ENCODE measurements around the gene LIPE. TPM values are rescaled to one million over a fixed set of nuclear protein-coding genes. Genes with fewer than 3 reads are reported as not detected.

The LIPE gene
- total RNA-seq, 1 donor from 2014 or later: 3.2 TPM

- H3K4me1 ChIP-seq: peaks cover 9% of the 10 kb centered on the region
- H3K27ac ChIP-seq: no peak overlapping the region
- no peaks in the 10 kb centered on the region for H3K36me3 ChIP-seq
- peak overlapping the region; percentile 51 for H3K4me3 ChIP-seq
- peak; percentile 81 to 87 for ATAC-seq
- H3K27me3 ChIP-seq (ENCODE audit: low read depth): peaks cover 27% of the 10 kb centered on the region
- intact Hi-C loops (cut with DNase I): no loop called here
- TF ChIP-seq CTCF (IDR thresholded peaks at IDR 0.05): peak; percentile 55
- peak; percentile 77 for DNase-seq
- no peaks in the 10 kb centered on the region for H3K9me3 ChIP-seq
Measured at GRCh38 chr19:42386974-42387707, 40.0 kb downstream of the LIPE start.

DNA sequence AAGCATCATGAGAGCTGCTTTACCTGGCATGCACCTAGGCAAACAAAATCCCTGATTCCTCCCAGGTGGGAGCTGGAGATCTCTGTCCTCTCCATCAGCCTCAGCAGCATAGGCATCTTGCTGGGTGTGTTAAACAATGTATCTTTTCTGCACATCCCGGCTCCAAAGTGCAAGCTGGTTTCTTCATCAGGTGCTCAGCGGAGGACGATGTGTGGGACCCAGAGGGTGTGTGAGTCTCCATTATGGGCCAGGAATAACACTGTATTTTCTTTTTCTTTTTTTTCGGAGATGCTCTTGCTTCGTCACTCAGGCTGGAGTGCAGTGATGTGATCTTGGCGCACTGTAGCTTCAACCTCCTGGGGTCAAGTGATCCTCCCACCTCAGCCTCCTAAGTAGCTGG lies 47.0 kb downstream of the LIPE start:
- peaks cover 14% of the 10 kb centered on the region for H3K27me3 ChIP-seq (ENCODE audit: low read depth)
- no peak overlapping the region for H3K27ac ChIP-seq
- intact Hi-C loops (cut with DNase I): no loop called here
- ATAC-seq (no peak), DNase-seq (no peak)
- H3K36me3 ChIP-seq: peaks cover 11% of the 10 kb centered on the region
- no peaks in the 10 kb centered on the region for H3K4me1 ChIP-seq
- TF ChIP-seq CTCF (IDR thresholded peaks at IDR 0.05): no peak
- H3K4me3 ChIP-seq: no peak overlapping the region
- H3K9me3 ChIP-seq: no peaks in the 10 kb centered on the region

DNA sequence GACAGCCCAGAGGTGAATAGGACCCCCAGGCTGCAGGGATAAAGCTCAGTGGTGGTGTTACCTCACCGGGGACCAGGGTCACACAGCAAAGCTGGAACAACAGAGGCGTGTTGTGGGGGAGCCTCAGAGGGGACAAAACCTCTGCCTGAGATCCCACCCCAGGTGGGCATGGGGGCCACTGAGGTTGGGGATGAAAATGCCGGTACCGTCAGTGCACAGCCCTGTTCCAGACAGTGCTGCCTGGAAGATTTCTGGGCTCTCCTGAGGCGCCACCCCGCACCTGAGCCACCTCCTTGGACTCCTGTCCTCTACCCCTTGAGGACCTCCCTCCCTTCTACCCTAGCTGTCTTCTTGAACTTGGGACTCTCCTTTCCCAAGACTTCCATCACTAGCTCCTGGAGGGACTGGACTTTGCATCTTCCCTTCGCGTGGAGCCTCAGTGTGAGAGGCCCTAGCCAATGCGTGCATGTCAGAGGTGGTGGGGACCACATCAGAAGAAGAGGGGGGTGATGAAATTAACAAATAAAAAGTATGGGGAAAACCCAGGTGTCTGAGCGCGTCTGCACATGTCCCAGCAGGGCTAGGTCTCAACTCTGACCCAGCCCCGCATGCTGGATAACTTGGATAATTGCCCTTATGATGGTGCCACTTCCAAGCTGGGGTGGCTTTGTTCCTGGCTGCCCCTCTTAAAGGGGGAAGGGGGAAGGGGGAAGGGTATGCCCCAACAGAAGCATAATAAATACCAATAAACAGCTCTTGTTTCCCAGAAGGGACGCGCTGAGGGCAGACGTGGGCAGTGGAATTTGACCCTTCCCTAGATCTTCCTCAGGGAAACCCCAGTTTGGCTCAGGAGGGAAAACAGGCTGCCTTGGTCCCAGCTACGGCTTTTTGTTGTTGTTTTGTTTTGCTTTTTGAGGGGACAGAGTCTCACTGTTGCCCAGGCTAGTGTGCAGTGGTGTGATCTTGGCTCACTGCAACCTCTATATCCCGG lies 48.7 kb downstream of the LIPE start:
- peaks cover 20% of the 10 kb centered on the region for H3K36me3 ChIP-seq
- H3K27me3 ChIP-seq (ENCODE audit: low read depth): peaks cover 14% of the 10 kb centered on the region
- TF ChIP-seq CTCF (IDR thresholded peaks at IDR 0.05): no peak
- ATAC-seq (no peak), DNase-seq (no peak)
- H3K27ac ChIP-seq: no peak overlapping the region
- intact Hi-C loops (cut with DNase I): no loop called here
- no peaks in the 10 kb centered on the region for H3K4me1 ChIP-seq
- no peaks in the 10 kb centered on the region for H3K9me3 ChIP-seq
- no peak overlapping the region for H3K4me3 ChIP-seq

GRCh38 chr19:42376177-42376555 lies 51.0 kb downstream of the LIPE start:
- no peaks in the 10 kb centered on the region for H3K9me3 ChIP-seq
- DNase-seq: no peak
- H3K4me3 ChIP-seq: no peak overlapping the region
- ATAC-seq: no peak
- no peaks in the 10 kb centered on the region for H3K4me1 ChIP-seq
- TF ChIP-seq CTCF (IDR thresholded peaks at IDR 0.05): no peak
- H3K36me3 ChIP-seq: peaks cover 20% of the 10 kb centered on the region
- peaks cover 6% of the 10 kb centered on the region for H3K27me3 ChIP-seq (ENCODE audit: low read depth)
- no peak overlapping the region for H3K27ac ChIP-seq
- intact Hi-C loops (cut with DNase I): no loop called here

GRCh38 chr19:42375415-42376176 lies 51.6 kb downstream of the LIPE start:
- no peak for TF ChIP-seq CTCF (IDR thresholded peaks at IDR 0.05)
- Histone ChIP-seq H3K36me3 (peaks cover 20% of the 10 kb centered on the region), H3K4me3 (no peak overlapping the region), H3K9me3 (no peaks in the 10 kb centered on the region), H3K27ac (no peak overlapping the region), H3K4me1 (no peaks in the 10 kb centered on the region), H3K27me3 (ENCODE audit: low read depth) (peaks cover under 1% of the 10 kb centered on the region)
- DNase-seq: no peak
- no peak for ATAC-seq
- intact Hi-C loops (cut with DNase I): no loop called here
